GM23338 (cell line): ENCODE results near the gene NDUFA12. TPM values are rescaled to one million over a fixed set of nuclear protein-coding genes. Genes with fewer than 3 reads are reported as not detected.

Source experiments
- ATAC-seq: fragments of 200-7000 bp; cut with Tn5 transposase; 3 replicates; pipeline ENCODE4 v1.9.1; 2020
- DNase-seq: peaks from one replicate; pipeline ENCODE4 v3.0.0-alpha.2; 2015; ENCODE audit warnings: low spot score
- H2AFZ ChIP-seq: fragments of 200-600 bp; sonication (generic); 2 replicates; pipeline ENCODE4 v1.8.0; 2016; ENCODE audit warnings: antibody characterized with exemption, mild to moderate bottlenecking, moderate library complexity
- H3F3A ChIP-seq: fragments of 200-600 bp; sonication (generic); replicated peaks from 2 replicates; pipeline ENCODE4 v1.8.0; 2017; ENCODE audit warnings: antibody characterized with exemption, mixed run types, low read depth
- H3K27ac ChIP-seq: fragments of 200-600 bp; sonication (generic); 2 replicates; pipeline ENCODE4 v1.6.1; 2016; ENCODE audit warnings: low read depth
- H3K27me3 ChIP-seq: fragments of 200-600 bp; sonication (generic); 2 replicates; pipeline ENCODE4 v1.8.0; 2016; ENCODE audit warnings: mild to moderate bottlenecking, mixed run types, moderate library complexity; ENCODE audit not compliant: insufficient read depth
- H3K36me3 ChIP-seq: fragments of 200-600 bp; sonication (generic); 2 replicates; pipeline ENCODE4 v1.8.0; 2016; ENCODE audit warnings: mild to moderate bottlenecking; ENCODE audit not compliant: insufficient read depth
- H3K4me1 ChIP-seq: fragments of 200-600 bp; sonication (generic); 2 replicates; pipeline ENCODE4 v1.8.0; 2016; ENCODE audit warnings: mild to moderate bottlenecking, moderate library complexity; ENCODE audit not compliant: insufficient read depth
- H3K4me2 ChIP-seq: fragments of 200-600 bp; sonication (generic); 2 replicates; pipeline ENCODE4 v1.7.1; 2017; ENCODE audit warnings: mixed run types
- H3K4me3 ChIP-seq: fragments of 200-600 bp; sonication (generic); 2 replicates; pipeline ENCODE4 v1.6.1; 2016; ENCODE audit warnings: mixed run types
- H3K79me2 ChIP-seq: fragments of 200-600 bp; sonication (generic); replicated peaks from 2 replicates; pipeline ENCODE4 v1.8.0; 2017; ENCODE audit warnings: mild to moderate bottlenecking; ENCODE audit not compliant: insufficient read depth
- H3K9me2 ChIP-seq: fragments of 200-600 bp; sonication (generic); 2 replicates; pipeline ENCODE4 v1.8.0; 2017; ENCODE audit not compliant: insufficient read depth
- H4K20me1 ChIP-seq: fragments of 200-600 bp; sonication (generic); replicated peaks from 2 replicates; pipeline ENCODE4 v1.8.0; 2017; ENCODE audit warnings: mild to moderate bottlenecking; ENCODE audit not compliant: insufficient read depth
- H3K27ac Mint-ChIP-seq: 2 replicates; pipeline ENCODE4 v1.8.0; 2020; ENCODE audit warnings: inconsistent platforms, mild to moderate bottlenecking, moderate library complexity, mixed read lengths
- H3K27me3 Mint-ChIP-seq: 3 replicates; pipeline ENCODE4 v1.8.0; 2022; ENCODE audit warnings: low read depth, mild to moderate bottlenecking, moderate library complexity, mixed read lengths, inconsistent platforms; ENCODE audit not compliant: insufficient read depth, poor library complexity
- H3K36me3 Mint-ChIP-seq: 3 replicates; pipeline ENCODE4 v1.8.0; 2021; ENCODE audit warnings: low read depth, mild to moderate bottlenecking, inconsistent platforms, moderate library complexity, mixed read lengths
- H3K4me1 Mint-ChIP-seq: 3 replicates; pipeline ENCODE4 v1.8.0; 2020; ENCODE audit warnings: mild to moderate bottlenecking, inconsistent platforms, mixed read lengths
- H3K4me3 Mint-ChIP-seq: 3 replicates; pipeline ENCODE4 v1.8.0; 2021; ENCODE audit warnings: moderate library complexity, mild to moderate bottlenecking, inconsistent platforms, mixed read lengths
- H3K9me3 Mint-ChIP-seq: 3 replicates; pipeline ENCODE4 v1.8.0; 2020; ENCODE audit warnings: moderate library complexity, mild to moderate bottlenecking, inconsistent platforms, mixed read lengths
- CREB1 ChIP-seq: fragments of 250-450 bp; sonication (Bioruptor Pico); IDR thresholded peaks from 2 replicates; pipeline ENCODE4 v1.5.0; 2020; ENCODE audit warnings: low read depth, mild to moderate bottlenecking, moderate library complexity
- EZH2phosphoT487 ChIP-seq: fragments of 200-600 bp; sonication (generic); IDR thresholded peaks from one replicate; pipeline ENCODE4 v1.8.1; 2018; ENCODE audit warnings: antibody characterized with exemption; ENCODE audit not compliant: unreplicated experiment
- JUNB ChIP-seq: IDR thresholded peaks from one replicate; pipeline ENCODE4 v1.6.1; 2016; ENCODE audit warnings: antibody characterized with exemption; ENCODE audit not compliant: unreplicated experiment
- NANOG ChIP-seq: IDR thresholded peaks from 2 replicates; pipeline ENCODE4 v1.6.1; 2016; ENCODE audit warnings: antibody characterized with exemption, borderline replicate concordance
- POLR2AphosphoS5 ChIP-seq: IDR thresholded peaks from 2 replicates; pipeline ENCODE4 v1.6.1; 2016; ENCODE audit warnings: antibody characterized with exemption, low read depth
- STAT1 ChIP-seq: IDR thresholded peaks from one replicate; pipeline ENCODE4 v1.6.1; 2016; ENCODE audit warnings: antibody characterized with exemption; ENCODE audit not compliant: unreplicated experiment
- ZNF114 ChIP-seq: fragments of 250-450 bp; sonication (Bioruptor Pico); IDR thresholded peaks from 2 replicates; pipeline ENCODE4 v1.5.0; 2020; ENCODE audit warnings: mild to moderate bottlenecking, moderate library complexity
- ZNF331 ChIP-seq: fragments of 250-450 bp; sonication (Bioruptor Pico); IDR thresholded peaks from 2 replicates; pipeline ENCODE4 v1.5.0; 2020; ENCODE audit warnings: low read depth, mild to moderate bottlenecking, moderate library complexity
- polyA plus RNA-seq: library from polyadenylated mRNA; unstranded; fragments of >200 nt; fragmentation: Nextera tagmentation; extraction: Ambion mirVana; gene quantifications from 2 replicates; pipeline ENCODE4 v1.2.1, GENCODE V29; 2016
- total RNA-seq: library from RNA; depleted of rRNA; stranded (reverse); fragments of >200 nt; shearing (Covaris generic); gene quantifications from 2 replicates; pipeline ENCODE4 v1.2.3, GENCODE V29; 2014
- TF ChIP-seq, protein P1 (sequence below): fragments of 250-450 bp; sonication (Bioruptor Pico); IDR thresholded peaks from 2 replicates; pipeline ENCODE4 v1.5.0; 2020; ENCODE audit warnings: mild to moderate bottlenecking, moderate library complexity
- TF ChIP-seq, protein P2 (sequence below): IDR thresholded peaks from one replicate; pipeline ENCODE4 v1.6.1; 2018; ENCODE audit warnings: antibody characterized with exemption; ENCODE audit not compliant: unreplicated experiment
- TF ChIP-seq, protein P3 (sequence below), 2 experiments: fragments of 200-600 bp in 1 of 2; sonication (generic) in 1 of 2; conservative IDR thresholded peaks; 2 replicates each; pipeline versions ENCODE4 v1.5.1 to v1.6.1; 2016 to 2017; ENCODE audit warnings: antibody characterized with exemption in 2 of 2, low read depth in 2 of 2, mild to moderate bottlenecking in 2 of 2, moderate library complexity in 1 of 2

Gene NDUFA12
- total and polyA plus RNA-seq, 2 experiments from 2014 or later = 84.9 to 386 TPM

DNA sequence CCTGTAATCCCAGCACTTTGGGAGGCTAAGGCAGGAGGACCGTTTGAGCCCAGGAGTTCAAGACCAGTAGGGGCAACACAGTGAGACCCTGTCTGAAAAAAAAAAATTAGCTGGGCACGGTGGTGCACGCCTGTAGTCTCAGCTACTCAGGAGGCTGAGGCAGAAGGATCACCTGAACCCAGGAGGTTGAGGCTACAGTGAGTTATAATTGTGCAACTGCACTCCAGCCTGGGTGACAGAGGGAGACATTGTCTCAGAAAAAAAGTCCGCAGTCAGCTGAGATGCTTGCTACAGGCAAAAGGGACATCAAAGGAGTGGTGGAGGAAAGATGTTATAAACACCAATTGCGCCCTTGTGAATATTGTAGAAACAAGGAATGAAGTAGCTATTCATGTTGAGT, 77.8 kb downstream of the NDUFA12 start:
- ATAC-seq = no peak
- H3K4me1 Mint-ChIP-seq = peaks cover 14% of the 10 kb centered on the region
- Histone ChIP-seq H3K4me1 (no peaks in the 10 kb centered on the region; the same call in 1 of the 2 replicates), H3K27ac (no peak overlapping the region), H4K20me1 (no peaks in the 10 kb centered on the region), H3K79me2 (no peaks in the 10 kb centered on the region), H3F3A (no peaks in the 10 kb centered on the region), H2AFZ (no peak overlapping the region), H3K9me2 (peaks cover 6% of the 10 kb centered on the region; the same call in 1 of the 2 replicates), H3K4me3 (no peak overlapping the region), H3K4me2 (no peak overlapping the region), H3K36me3 (no peaks in the 10 kb centered on the region), H3K27me3 (no peaks in the 10 kb centered on the region)
- H3K4me3 Mint-ChIP-seq = no peak overlapping the region
- no peak for DNase-seq
- TF ChIP-seq ZNF331 (CRISPR knock-in tag) = no peak
- no peaks in the 10 kb centered on the region for H3K9me3 Mint-ChIP-seq
- no peaks in the 10 kb centered on the region for H3K36me3 Mint-ChIP-seq
- H3K27ac Mint-ChIP-seq = no peak overlapping the region
- H3K27me3 Mint-ChIP-seq = peaks cover 7% of the 10 kb centered on the region

DNA sequence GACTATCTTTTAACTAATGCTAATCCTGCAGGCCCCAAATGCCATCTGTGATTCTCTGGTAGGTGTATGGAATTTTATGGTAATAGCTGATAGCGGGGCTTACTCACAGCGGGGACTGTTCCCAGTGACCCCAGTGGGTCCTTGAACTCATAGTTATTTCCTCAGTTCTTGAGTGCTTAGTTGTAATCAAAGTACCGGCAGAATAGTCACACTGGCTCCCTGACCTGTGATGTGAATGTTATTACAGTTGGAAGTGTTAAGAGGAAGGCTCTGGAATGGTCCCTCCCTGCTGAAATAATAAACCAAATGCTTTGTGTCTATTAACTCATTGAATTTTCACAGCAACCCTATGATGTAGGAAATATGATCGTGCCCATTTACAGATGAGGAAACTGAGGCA, 78.3 kb downstream of the NDUFA12 start:
- H3K4me1 Mint-ChIP-seq = peaks cover 14% of the 10 kb centered on the region
- no peaks in the 10 kb centered on the region for H3K36me3 Mint-ChIP-seq
- no peak overlapping the region for H2AFZ ChIP-seq
- ATAC-seq (no peak), DNase-seq (no peak)
- H4K20me1 ChIP-seq = no peaks in the 10 kb centered on the region
- H3K4me2 ChIP-seq = no peak overlapping the region
- H3K9me3 Mint-ChIP-seq = no peaks in the 10 kb centered on the region
- no peak overlapping the region for H3K27ac ChIP-seq
- no peaks in the 10 kb centered on the region for H3K27me3 ChIP-seq
- no peaks in the 10 kb centered on the region for H3F3A ChIP-seq
- no peaks in the 10 kb centered on the region for H3K79me2 ChIP-seq
- H3K36me3 ChIP-seq = no peaks in the 10 kb centered on the region
- no peaks in the 10 kb centered on the region; the same call in 1 of the 2 replicates for H3K4me1 ChIP-seq
- H3K9me2 ChIP-seq = peaks cover 6% of the 10 kb centered on the region; the same call in 1 of the 2 replicates
- H3K27ac Mint-ChIP-seq = no peak overlapping the region
- H3K4me3 Mint-ChIP-seq = no peak overlapping the region
- H3K4me3 ChIP-seq = no peak overlapping the region
- H3K27me3 Mint-ChIP-seq = peaks cover 7% of the 10 kb centered on the region
- TF ChIP-seq ZNF331 (CRISPR knock-in tag) = no peak
- TF ChIP-seq POLR2AphosphoS5 = no peak
- TF ChIP-seq STAT1 = no peak
- TF ChIP-seq, protein P1, sequence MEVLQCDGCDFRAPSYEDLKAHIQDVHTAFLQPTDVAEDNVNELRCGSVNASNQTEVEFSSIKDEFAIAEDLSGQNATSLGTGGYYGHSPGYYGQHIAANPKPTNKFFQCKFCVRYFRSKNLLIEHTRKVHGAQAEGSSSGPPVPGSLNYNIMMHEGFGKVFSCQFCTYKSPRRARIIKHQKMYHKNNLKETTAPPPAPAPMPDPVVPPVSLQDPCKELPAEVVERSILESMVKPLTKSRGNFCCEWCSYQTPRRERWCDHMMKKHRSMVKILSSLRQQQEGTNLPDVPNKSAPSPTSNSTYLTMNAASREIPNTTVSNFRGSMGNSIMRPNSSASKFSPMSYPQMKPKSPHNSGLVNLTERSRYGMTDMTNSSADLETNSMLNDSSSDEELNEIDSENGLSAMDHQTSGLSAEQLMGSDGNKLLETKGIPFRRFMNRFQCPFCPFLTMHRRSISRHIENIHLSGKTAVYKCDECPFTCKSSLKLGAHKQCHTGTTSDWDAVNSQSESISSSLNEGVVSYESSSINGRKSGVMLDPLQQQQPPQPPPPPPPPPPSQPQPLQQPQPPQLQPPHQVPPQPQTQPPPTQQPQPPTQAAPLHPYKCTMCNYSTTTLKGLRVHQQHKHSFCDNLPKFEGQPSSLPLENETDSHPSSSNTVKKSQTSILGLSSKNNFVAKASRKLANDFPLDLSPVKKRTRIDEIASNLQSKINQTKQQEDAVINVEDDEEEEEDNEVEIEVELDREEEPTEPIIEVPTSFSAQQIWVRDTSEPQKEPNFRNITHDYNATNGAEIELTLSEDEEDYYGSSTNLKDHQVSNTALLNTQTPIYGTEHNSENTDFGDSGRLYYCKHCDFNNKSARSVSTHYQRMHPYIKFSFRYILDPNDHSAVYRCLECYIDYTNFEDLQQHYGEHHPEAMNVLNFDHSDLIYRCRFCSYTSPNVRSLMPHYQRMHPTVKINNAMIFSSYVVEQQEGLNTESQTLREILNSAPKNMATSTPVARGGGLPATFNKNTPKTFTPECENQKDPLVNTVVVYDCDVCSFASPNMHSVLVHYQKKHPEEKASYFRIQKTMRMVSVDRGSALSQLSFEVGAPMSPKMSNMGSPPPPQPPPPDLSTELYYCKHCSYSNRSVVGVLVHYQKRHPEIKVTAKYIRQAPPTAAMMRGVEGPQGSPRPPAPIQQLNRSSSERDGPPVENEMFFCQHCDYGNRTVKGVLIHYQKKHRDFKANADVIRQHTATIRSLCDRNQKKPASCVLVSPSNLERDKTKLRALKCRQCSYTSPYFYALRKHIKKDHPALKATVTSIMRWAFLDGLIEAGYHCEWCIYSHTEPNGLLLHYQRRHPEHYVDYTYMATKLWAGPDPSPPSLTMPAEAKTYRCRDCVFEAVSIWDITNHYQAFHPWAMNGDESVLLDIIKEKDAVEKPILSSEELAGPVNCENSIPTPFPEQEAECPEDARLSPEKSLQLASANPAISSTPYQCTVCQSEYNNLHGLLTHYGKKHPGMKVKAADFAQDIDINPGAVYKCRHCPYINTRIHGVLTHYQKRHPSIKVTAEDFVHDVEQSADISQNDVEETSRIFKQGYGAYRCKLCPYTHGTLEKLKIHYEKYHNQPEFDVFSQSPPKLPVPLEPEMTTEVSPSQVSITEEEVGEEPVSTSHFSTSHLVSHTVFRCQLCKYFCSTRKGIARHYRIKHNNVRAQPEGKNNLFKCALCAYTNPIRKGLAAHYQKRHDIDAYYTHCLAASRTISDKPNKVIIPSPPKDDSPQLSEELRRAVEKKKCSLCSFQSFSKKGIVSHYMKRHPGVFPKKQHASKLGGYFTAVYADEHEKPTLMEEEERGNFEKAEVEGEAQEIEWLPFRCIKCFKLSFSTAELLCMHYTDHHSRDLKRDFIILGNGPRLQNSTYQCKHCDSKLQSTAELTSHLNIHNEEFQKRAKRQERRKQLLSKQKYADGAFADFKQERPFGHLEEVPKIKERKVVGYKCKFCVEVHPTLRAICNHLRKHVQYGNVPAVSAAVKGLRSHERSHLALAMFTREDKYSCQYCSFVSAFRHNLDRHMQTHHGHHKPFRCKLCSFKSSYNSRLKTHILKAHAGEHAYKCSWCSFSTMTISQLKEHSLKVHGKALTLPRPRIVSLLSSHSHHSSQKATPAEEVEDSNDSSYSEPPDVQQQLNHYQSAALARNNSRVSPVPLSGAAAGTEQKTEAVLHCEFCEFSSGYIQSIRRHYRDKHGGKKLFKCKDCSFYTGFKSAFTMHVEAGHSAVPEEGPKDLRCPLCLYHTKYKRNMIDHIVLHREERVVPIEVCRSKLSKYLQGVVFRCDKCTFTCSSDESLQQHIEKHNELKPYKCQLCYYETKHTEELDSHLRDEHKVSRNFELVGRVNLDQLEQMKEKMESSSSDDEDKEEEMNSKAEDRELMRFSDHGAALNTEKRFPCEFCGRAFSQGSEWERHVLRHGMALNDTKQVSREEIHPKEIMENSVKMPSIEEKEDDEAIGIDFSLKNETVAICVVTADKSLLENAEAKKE (CRISPR knock-in tag) = no peak
- TF ChIP-seq EZH2phosphoT487 = no peak
- TF ChIP-seq, protein P2, sequence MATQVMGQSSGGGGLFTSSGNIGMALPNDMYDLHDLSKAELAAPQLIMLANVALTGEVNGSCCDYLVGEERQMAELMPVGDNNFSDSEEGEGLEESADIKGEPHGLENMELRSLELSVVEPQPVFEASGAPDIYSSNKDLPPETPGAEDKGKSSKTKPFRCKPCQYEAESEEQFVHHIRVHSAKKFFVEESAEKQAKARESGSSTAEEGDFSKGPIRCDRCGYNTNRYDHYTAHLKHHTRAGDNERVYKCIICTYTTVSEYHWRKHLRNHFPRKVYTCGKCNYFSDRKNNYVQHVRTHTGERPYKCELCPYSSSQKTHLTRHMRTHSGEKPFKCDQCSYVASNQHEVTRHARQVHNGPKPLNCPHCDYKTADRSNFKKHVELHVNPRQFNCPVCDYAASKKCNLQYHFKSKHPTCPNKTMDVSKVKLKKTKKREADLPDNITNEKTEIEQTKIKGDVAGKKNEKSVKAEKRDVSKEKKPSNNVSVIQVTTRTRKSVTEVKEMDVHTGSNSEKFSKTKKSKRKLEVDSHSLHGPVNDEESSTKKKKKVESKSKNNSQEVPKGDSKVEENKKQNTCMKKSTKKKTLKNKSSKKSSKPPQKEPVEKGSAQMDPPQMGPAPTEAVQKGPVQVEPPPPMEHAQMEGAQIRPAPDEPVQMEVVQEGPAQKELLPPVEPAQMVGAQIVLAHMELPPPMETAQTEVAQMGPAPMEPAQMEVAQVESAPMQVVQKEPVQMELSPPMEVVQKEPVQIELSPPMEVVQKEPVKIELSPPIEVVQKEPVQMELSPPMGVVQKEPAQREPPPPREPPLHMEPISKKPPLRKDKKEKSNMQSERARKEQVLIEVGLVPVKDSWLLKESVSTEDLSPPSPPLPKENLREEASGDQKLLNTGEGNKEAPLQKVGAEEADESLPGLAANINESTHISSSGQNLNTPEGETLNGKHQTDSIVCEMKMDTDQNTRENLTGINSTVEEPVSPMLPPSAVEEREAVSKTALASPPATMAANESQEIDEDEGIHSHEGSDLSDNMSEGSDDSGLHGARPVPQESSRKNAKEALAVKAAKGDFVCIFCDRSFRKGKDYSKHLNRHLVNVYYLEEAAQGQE = no peak
- TF ChIP-seq CREB1 (CRISPR knock-in tag) = no peak
- no peak for TF ChIP-seq NANOG
- TF ChIP-seq, protein P3, sequence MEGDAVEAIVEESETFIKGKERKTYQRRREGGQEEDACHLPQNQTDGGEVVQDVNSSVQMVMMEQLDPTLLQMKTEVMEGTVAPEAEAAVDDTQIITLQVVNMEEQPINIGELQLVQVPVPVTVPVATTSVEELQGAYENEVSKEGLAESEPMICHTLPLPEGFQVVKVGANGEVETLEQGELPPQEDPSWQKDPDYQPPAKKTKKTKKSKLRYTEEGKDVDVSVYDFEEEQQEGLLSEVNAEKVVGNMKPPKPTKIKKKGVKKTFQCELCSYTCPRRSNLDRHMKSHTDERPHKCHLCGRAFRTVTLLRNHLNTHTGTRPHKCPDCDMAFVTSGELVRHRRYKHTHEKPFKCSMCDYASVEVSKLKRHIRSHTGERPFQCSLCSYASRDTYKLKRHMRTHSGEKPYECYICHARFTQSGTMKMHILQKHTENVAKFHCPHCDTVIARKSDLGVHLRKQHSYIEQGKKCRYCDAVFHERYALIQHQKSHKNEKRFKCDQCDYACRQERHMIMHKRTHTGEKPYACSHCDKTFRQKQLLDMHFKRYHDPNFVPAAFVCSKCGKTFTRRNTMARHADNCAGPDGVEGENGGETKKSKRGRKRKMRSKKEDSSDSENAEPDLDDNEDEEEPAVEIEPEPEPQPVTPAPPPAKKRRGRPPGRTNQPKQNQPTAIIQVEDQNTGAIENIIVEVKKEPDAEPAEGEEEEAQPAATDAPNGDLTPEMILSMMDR (conservative IDR thresholded peaks at IDR 0.05; ENCODE audit: low read depth in 2 of 2) = no peak
- TF ChIP-seq JUNB = no peak
- no peak for TF ChIP-seq ZNF114 (CRISPR knock-in tag)
